BLaER1 (cell line): ENCODE measurements around the gene ALKBH3.

Source experiments
- H3K27ac ChIP-seq: shearing (Covaris generic); formaldehyde crosslinking; 2 replicates; pipeline ENCODE4 v1.8.1; 2022
- H3K27me3 ChIP-seq: shearing (Covaris generic); formaldehyde crosslinking; 2 replicates; pipeline ENCODE4 v1.8.1; 2022
- H3K36me3 ChIP-seq: shearing (Covaris generic); formaldehyde crosslinking; 2 replicates; pipeline ENCODE4 v1.8.1; 2022
- H3K4me1 ChIP-seq: shearing (Covaris generic); formaldehyde crosslinking; 2 replicates; pipeline ENCODE4 v1.8.1; 2022
- H3K4me2 ChIP-seq: shearing (Covaris generic); formaldehyde crosslinking; 2 replicates; pipeline ENCODE4 v1.8.1; 2022
- H3K4me3 ChIP-seq: shearing (Covaris generic); formaldehyde crosslinking; 2 replicates; pipeline ENCODE4 v1.8.1; 2022
- H3K9ac ChIP-seq: shearing (Covaris generic); formaldehyde crosslinking; 2 replicates; pipeline ENCODE4 v1.8.1; 2022
- H3K9me3 ChIP-seq: shearing (Covaris generic); formaldehyde crosslinking; 2 replicates; pipeline ENCODE4 v1.8.1; 2022
- H4K20me1 ChIP-seq: shearing (Covaris generic); formaldehyde crosslinking; 2 replicates; pipeline ENCODE4 v1.8.1; 2022
- Cebpa-rat ChIP-seq: shearing (Covaris generic); IDR thresholded peaks from 2 replicates; pipeline ENCODE4 v1.8.1; 2022

ALKBH3 gene

DNA sequence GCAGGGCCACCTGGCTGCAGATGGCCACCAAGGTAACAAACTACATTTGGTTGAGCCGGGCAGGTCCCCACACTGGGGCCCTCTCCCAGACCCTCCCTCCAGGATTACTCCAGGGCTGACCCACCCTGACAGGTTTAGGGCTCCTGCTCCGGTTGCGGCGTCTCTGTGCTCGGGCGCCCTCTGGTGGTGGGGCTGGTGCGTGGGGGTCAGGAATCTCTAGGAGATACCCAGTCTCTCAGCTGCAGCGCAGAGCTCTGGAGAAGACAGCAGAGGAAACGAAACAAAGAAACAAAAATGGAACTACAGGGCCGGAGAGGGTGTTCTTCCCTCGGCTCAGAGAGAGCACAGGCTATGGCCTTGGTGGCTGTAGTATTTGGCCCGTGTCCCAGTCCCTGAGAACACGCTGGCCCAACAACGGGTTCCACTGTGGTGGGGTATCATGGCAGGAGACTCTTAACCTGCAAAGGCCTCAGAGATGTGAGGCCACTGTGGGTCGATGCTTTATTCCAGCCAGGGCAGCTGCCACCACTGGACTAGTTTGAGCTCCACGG, 64.2 kb downstream of the ALKBH3 start:
- Histone ChIP-seq H3K36me3 (no peaks in the 10 kb centered on the region), H3K4me1 (peaks cover 34% of the 10 kb centered on the region), H3K4me3 (peak overlapping the region; percentile 84), H4K20me1 (peaks cover 22% of the 10 kb centered on the region), H3K9ac (no peak overlapping the region; the same call in 1 of the 2 replicates), H3K27ac (no peak overlapping the region), H3K4me2 (peak overlapping the region; percentile 95), H3K27me3 (peaks cover 35% of the 10 kb centered on the region), H3K9me3 (no peaks in the 10 kb centered on the region)
- no peak for TF ChIP-seq Cebpa-rat

DNA sequence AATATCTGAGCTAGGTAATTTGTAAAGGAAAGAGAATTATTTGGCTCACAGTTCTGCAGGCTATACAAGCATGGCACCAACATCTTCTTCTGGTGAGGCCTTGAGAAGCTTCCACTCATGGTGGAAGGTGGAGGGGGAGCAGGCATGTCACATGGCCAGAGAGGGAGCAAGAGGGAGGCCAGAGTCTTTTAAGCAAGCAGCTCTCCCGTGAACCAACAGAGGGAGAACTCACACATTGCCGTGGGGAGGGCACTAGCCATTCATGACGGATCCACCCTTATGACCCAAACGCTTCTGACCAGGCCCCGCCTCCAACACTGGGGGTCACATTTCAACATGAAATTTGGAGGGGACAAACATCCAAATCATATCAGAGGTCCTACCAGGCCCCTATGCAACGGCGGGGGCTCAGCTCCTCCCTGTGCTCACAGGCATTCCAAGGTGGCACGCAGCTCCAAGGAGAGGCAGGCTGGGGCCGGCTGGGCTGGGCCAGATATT, 66.4 kb downstream of the ALKBH3 start:
- H3K27me3 ChIP-seq = peaks cover 35% of the 10 kb centered on the region
- no peaks in the 10 kb centered on the region for H3K9me3 ChIP-seq
- H3K36me3 ChIP-seq = no peaks in the 10 kb centered on the region
- no peak overlapping the region for H3K4me3 ChIP-seq
- no peak overlapping the region for H3K4me2 ChIP-seq
- peaks cover 21% of the 10 kb centered on the region for H3K4me1 ChIP-seq
- peaks cover 22% of the 10 kb centered on the region for H4K20me1 ChIP-seq
- H3K27ac ChIP-seq = no peak overlapping the region
- TF ChIP-seq Cebpa-rat = no peak
- H3K9ac ChIP-seq = no peak overlapping the region

DNA sequence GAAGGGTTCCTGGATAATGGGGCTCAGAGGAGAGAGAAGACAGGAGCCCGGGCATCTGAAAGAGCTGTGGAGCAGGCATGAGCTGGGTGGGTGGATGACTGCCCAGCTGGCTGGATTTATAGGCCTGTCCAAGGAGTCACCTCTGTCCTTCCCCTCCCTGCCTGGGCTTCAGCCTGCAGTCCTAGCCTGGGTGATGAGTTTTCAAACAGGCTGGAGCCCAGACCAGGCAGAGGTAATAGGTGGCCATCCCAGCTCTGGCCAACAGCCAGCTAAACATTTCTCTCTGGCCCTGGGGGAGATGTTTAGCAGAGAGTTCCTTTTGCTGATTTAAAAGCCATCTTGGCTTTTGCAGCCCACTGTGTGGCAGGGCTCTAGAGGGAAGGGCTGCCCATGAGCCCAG, 67.2 kb downstream of the ALKBH3 start:
- H3K9ac ChIP-seq = no peak overlapping the region
- no peaks in the 10 kb centered on the region for H3K36me3 ChIP-seq
- H3K27me3 ChIP-seq = peaks cover 33% of the 10 kb centered on the region
- no peak overlapping the region for H3K4me2 ChIP-seq
- peaks cover 22% of the 10 kb centered on the region for H4K20me1 ChIP-seq
- no peaks in the 10 kb centered on the region for H3K9me3 ChIP-seq
- no peak overlapping the region for H3K27ac ChIP-seq
- no peak overlapping the region for H3K4me3 ChIP-seq
- peaks cover 21% of the 10 kb centered on the region for H3K4me1 ChIP-seq
- TF ChIP-seq Cebpa-rat = no peak

DNA sequence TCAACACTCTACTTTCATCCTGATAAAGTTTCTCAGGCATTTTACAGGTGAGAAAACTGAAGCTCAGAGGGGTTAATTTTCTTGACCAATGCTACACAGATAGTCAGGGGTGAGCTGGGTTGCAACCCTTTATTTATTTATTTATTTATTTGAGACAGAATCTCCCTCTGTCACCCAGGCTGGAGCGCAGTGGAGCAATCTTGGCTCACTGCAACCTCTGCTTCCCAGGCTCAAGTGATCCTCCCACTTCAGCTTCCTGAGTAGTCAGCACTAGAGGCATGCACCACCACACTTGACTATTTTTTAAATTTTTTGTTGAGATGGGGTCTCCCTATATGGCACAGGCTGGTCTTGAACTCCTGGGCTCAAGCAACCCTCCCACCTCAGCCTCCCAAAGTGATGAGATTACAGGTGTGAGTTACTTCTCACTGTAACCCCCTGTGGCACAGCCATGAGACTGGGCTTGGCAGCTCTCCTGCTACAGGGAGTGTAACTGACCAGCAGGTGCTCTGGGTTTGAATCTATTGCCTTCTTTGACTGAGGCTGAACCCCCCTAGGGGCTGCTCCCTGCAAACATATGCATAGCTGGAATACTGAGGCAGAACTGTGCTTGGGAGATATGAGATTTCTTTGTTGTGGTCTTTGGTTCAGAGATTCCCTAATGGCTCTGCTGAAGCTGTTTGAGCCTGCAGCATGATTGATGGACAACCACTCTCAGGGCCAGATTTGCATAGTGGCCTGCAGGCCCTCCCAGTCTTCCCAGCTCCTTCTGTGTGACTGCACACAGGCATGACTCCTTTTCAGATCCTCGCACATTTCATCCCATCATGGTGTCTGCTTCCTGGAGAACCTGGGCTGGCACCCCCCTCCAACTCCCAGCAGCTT, 68.0 kb downstream of the ALKBH3 start:
- Histone ChIP-seq H3K4me1 (peaks cover 20% of the 10 kb centered on the region), H3K4me3 (no peak overlapping the region), H3K4me2 (no peak overlapping the region), H3K27me3 (peaks cover 25% of the 10 kb centered on the region), H3K9me3 (no peaks in the 10 kb centered on the region), H4K20me1 (peaks cover 15% of the 10 kb centered on the region), H3K27ac (no peak overlapping the region), H3K9ac (no peak overlapping the region), H3K36me3 (no peaks in the 10 kb centered on the region)
- TF ChIP-seq Cebpa-rat = no peak

DNA sequence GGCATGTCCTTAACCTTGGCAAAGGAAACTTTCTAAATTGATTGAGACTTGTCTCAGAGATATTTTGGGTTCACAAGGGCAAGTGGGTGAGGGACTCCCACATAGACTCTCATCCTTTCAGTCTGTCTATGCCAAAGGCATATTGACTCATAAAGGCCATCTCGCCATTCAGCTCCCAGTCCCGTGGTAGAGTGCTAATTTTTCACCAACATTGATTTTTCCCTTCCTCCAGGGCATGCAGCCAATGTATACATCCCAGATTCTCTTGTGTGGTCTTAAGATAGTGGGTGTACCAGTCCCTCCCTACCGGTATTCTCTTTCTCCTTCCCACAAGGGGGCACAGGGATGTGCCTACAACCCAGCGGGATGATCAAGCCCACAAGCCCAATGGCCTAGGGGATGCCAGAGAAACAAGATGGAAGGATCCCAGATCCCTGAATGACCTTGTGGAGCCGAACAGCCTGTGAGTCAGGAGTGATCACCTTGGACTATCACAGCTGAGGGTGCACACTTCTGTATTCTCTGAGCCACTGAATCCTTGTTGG, 69.8 kb downstream of the ALKBH3 start:
- H3K4me3 ChIP-seq = no peak overlapping the region
- no peak overlapping the region for H3K27ac ChIP-seq
- no peaks in the 10 kb centered on the region for H3K36me3 ChIP-seq
- H3K4me1 ChIP-seq = peaks cover 2% of the 10 kb centered on the region
- H3K9me3 ChIP-seq = no peaks in the 10 kb centered on the region
- TF ChIP-seq Cebpa-rat = no peak
- no peak overlapping the region for H3K4me2 ChIP-seq
- H4K20me1 ChIP-seq = no peaks in the 10 kb centered on the region
- H3K9ac ChIP-seq = no peak overlapping the region
- peaks cover 7% of the 10 kb centered on the region for H3K27me3 ChIP-seq

DNA sequence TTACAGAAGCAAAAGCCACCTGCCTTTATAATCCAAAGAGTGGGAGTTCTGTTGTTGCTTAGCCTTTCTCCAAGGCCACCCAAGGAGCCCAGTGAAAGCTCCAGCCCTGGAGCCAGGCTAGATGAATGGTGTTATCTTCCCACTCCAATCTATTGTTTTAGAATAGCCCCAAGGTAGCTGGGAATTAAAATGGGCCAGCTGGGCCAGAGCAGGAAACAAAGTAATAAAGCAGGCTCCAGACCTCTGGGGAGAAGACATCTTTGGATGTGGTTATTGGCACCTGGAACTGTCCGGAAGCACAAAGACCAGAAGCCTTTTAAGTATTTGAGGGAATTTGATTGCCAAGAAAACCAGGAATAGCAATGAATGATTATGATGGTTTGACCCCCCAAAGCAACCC, 70.6 kb downstream of the ALKBH3 start:
- TF ChIP-seq Cebpa-rat = no peak
- Histone ChIP-seq H3K9ac (no peak overlapping the region), H3K36me3 (no peaks in the 10 kb centered on the region), H3K27ac (no peak overlapping the region), H3K27me3 (no peaks in the 10 kb centered on the region), H3K4me2 (no peak overlapping the region), H3K4me1 (no peaks in the 10 kb centered on the region), H3K9me3 (no peaks in the 10 kb centered on the region), H4K20me1 (no peaks in the 10 kb centered on the region), H3K4me3 (no peak overlapping the region)

DNA sequence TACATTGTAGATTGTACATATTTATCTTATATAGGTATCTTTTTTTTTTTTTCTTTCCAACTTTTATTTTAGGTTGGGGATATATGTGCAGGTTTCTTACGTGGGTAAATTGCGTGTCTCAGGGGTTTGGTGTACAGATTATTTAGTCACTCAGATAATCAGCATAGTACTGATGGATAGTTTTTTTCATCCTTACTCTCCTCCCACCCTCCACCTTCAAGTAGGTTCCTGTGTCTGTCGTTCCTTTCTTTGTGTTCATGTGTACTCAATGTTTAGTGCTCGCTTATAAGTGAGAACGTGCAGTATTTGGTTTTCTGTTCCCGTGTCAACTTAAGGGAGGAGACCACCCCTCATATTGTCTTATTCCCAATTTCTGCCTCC, 71.4 kb downstream of the ALKBH3 start:
- no peak for TF ChIP-seq Cebpa-rat
- Histone ChIP-seq H3K9me3 (no peaks in the 10 kb centered on the region), H3K4me3 (no peak overlapping the region), H3K9ac (no peak overlapping the region), H3K4me2 (no peak overlapping the region), H3K36me3 (no peaks in the 10 kb centered on the region), H3K27ac (no peak overlapping the region), H3K4me1 (no peaks in the 10 kb centered on the region), H4K20me1 (no peaks in the 10 kb centered on the region), H3K27me3 (no peaks in the 10 kb centered on the region)

DNA sequence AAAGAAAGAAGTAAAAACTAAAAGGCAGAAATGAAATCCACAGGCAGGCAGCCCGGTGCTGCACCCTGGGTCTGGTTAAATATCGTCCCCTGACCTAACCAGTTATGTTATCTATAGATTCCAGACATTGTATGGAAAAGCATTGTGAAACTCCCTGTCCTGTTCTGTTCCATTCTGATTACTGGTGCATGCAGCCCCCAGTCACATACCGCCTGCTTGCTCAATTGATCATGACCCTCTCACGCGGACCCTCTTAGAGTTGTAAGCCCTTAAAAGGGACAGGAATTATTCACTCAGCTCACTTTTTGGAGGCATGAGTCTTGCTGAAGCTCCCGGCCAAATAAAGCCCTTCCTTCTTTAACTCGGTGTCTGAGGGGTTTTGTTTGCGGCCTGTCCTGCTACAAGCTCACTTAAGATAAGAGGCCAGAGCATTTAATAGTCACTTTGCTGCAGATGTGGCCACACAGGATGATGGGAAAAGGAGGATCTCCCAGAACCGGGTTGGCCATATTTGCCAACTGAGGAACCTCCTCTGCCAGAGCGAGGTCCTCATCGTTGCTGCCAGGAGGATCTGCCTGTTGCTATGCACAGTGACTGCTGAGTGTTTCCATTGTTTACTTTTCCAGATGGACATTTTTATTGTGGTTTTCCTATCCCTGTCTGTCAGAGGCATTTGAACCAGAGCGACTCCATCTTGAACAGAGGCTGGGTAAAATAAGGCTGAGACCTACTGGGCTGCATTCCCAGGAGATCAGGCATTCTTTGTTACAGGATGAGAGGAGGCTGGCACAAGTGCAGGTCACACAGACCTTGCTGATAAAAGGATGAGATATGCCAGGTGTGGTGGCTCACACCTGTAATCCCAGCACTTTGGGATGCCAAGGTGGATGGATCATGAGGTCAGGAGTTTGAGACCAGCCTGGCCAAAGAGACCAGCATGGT, 72.0 kb downstream of the ALKBH3 start:
- Histone ChIP-seq H3K27ac (no peak overlapping the region), H3K36me3 (no peaks in the 10 kb centered on the region), H3K4me2 (no peak overlapping the region), H3K9me3 (no peaks in the 10 kb centered on the region), H4K20me1 (no peaks in the 10 kb centered on the region), H3K4me3 (no peak overlapping the region), H3K9ac (no peak overlapping the region), H3K4me1 (no peaks in the 10 kb centered on the region), H3K27me3 (no peaks in the 10 kb centered on the region)
- no peak for TF ChIP-seq Cebpa-rat

DNA sequence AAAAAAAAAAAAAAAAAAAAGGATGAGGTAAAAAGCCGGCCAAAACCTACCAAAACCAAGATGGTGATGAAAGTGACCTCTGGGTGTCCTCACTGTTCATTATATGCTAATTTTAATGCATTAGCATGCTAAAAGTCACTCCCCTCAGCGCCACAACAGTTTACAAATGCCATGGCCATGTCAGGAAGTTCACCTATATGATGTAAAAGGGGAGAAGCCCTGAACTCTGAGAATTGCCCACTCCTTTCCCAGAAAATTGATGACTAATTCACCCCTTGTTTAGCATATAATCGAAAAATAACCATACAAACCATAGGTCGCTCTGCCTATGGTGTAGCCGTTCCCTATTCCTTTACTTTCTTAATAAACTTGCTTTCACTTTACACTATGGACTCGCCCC, 72.9 kb downstream of the ALKBH3 start:
- no peaks in the 10 kb centered on the region for H3K27me3 ChIP-seq
- H3K4me2 ChIP-seq = no peak overlapping the region
- H3K36me3 ChIP-seq = no peaks in the 10 kb centered on the region
- no peak overlapping the region for H3K27ac ChIP-seq
- H3K9me3 ChIP-seq = peaks cover under 1% of the 10 kb centered on the region; the same call in 1 of the 2 replicates
- no peaks in the 10 kb centered on the region for H3K4me1 ChIP-seq
- no peak for TF ChIP-seq Cebpa-rat
- no peaks in the 10 kb centered on the region for H4K20me1 ChIP-seq
- H3K9ac ChIP-seq = no peak overlapping the region
- no peak overlapping the region for H3K4me3 ChIP-seq
